CD4-positive, CD25-positive, alpha-beta regulatory T cell (primary cell): Measurements from ENCODE around the gene KCTD7. TPM values are rescaled to one million over a fixed set of nuclear protein-coding genes. Genes with fewer than 3 reads are reported as not detected.
"Not testable (repeated sequence)": the region's sequence is repeated elsewhere in the genome, so short reads cannot be mapped to it uniquely, and the experiment has no call there.

Experiments
- ATAC-seq, 2 donors: fragments of 150-1000 bp; cut with Tn5 transposase; one replicate each; pipeline ENCODE4 v1.10.0; 2021; ENCODE audit warnings: low read depth in 2 of 2, moderate number of reproducible peaks in 2 of 2, moderate library complexity in 1 of 2
- DNase-seq, 3 donors: peaks; one replicate each; pipeline versions ENCODE4 v3.0.0 to v3.0.0-alpha.2; 2012 to 2022; ENCODE audit warnings: mixed read lengths in 1 of 3
- H3K27ac ChIP-seq: one replicate; pipeline ENCODE4 v1.7.0; 2013; ENCODE audit warnings: mild to moderate bottlenecking, low read length; ENCODE audit not compliant: insufficient read depth, poor library complexity, severe bottlenecking
- H3K27me3 ChIP-seq: one replicate; pipeline ENCODE4 v1.7.0; 2013; ENCODE audit warnings: low read length; ENCODE audit not compliant: control insufficient read depth, insufficient read depth
- H3K36me3 ChIP-seq: one replicate; pipeline ENCODE4 v1.7.0; 2013; ENCODE audit warnings: mild to moderate bottlenecking, low read length, moderate library complexity; ENCODE audit not compliant: control insufficient read depth, insufficient read depth
- H3K4me1 ChIP-seq: 2 replicates; pipeline ENCODE4 v1.7.0; 2013; ENCODE audit warnings: mild to moderate bottlenecking, low read length; ENCODE audit not compliant: insufficient read depth, control insufficient read depth, poor library complexity, severe bottlenecking
- H3K4me3 ChIP-seq: one replicate; pipeline ENCODE4 v1.7.0; 2013; ENCODE audit warnings: low read depth, mild to moderate bottlenecking, low read length, moderate library complexity
- H3K9me3 ChIP-seq, 2 experiments: 1 replicate in 1 of 2; 2 replicates in 1 of 2; pipeline ENCODE4 v1.7.0; 2013; ENCODE audit warnings: low read length in 2 of 2, mild to moderate bottlenecking in 1 of 2, moderate library complexity in 1 of 2; ENCODE audit not compliant: control insufficient read depth in 2 of 2
- H3K27ac Mint-ChIP-seq, 3 donors: one replicate each; pipeline ENCODE4 v1.8.0; 2020 to 2022; ENCODE audit warnings: mild to moderate bottlenecking in 3 of 3, mixed read lengths in 3 of 3, moderate library complexity in 2 of 3
- H3K27me3 Mint-ChIP-seq: one replicate; pipeline ENCODE4 v1.8.0; 2022; ENCODE audit warnings: mild to moderate bottlenecking, mixed read lengths
- H3K36me3 Mint-ChIP-seq: one replicate; pipeline ENCODE4 v1.8.0; 2020; ENCODE audit warnings: mixed read lengths
- H3K4me1 Mint-ChIP-seq, 4 donors: one replicate each; pipeline ENCODE4 v1.8.0; 2020 to 2022; ENCODE audit warnings: mixed read lengths in 4 of 4, mild to moderate bottlenecking in 1 of 4
- H3K4me3 Mint-ChIP-seq, 4 donors: one replicate each; pipeline ENCODE4 v1.8.0; 2020 to 2022; ENCODE audit warnings: mild to moderate bottlenecking in 4 of 4, mixed read lengths in 4 of 4, moderate library complexity in 3 of 4
- H3K9me3 Mint-ChIP-seq, 7 donors: one replicate each; pipeline ENCODE4 v1.8.0; 2020 to 2022; ENCODE audit warnings: mixed read lengths in 7 of 7, mild to moderate bottlenecking in 3 of 7, moderate library complexity in 2 of 7
- polyA plus RNA-seq, 4 donors: library from polyadenylated mRNA; unstranded; fragments of 300-500 nt; fragmentation: Illumina TruSeq; gene quantifications; one replicate each; pipeline ENCODE4 v1.2.3, GENCODE V29; 2021
- total RNA-seq: library from RNA; stranded (reverse); gene quantifications from one replicate; pipeline ENCODE4 v1.2.3, GENCODE V29; 2022

KCTD7 gene
- total and polyA plus RNA-seq, 5 donors from 2014 or later: 13.9 to 36.0 (median 17.5) TPM

DNA sequence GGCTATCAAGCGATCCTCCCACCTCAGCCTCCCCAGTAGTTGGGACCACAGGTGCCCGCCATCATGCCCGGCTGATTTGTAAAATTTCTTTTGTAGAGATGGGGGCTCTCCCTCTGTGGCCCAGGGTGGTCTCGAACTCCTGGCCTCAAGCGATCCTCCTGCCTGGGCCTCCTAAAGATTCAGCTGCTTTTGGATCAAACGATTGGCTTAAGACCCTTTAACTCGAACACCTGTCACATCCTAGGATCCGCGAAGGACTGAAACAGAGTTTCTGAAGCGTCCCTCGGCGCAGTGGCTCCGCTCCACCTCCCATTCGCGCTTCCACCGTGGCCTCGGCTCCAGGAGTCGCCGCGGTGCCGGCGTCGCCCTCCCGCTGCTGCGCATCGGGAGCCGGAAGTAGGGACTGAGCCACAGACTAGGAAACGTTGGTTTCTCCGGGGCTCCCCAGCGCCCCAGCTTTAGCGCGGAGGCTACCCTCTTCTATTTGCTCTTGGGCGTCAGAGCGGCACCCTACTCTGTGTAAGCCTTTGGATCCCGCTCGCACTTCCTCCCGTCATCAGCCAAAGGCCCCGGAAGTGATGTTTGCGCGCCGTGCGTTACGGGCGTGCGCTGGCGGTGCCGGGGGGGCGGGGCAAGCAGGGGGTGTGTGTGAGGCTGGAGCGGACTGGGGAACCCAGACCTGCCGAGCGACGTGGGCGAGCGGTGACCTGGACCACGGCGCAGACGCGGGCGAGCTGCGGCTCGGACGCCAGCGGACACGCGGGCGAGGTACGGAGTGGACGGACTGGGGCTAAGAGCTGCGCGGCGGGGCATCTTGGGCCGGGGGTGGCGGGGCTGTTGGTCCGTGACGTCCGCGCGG is 53.0 kb downstream of the KCTD7 start:
- Histone ChIP-seq H3K36me3 (no peaks in the 10 kb centered on the region), H3K4me1 (peaks cover 21% of the 10 kb centered on the region), H3K9me3 (no peaks in the 10 kb centered on the region), H3K27me3 (no peaks in the 10 kb centered on the region), H3K4me3 (peak overlapping the region; percentile 83), H3K27ac (peak overlapping the region; percentile 98)
- peak overlapping the region; percentile 90 to 96 (median 95) for H3K27ac Mint-ChIP-seq
- peak overlapping the region; percentile 92 to 100 (median 96) for H3K4me3 Mint-ChIP-seq
- DNase-seq (peak; percentile 95 to 97 (median 97)), ATAC-seq (peak; percentile 98 to 99)
- H3K4me1 Mint-ChIP-seq: peaks cover 9 to 50% (median 20%) of the 10 kb centered on the region in 4 donors
- no peaks in the 10 kb centered on the region for H3K9me3 Mint-ChIP-seq
- H3K27me3 Mint-ChIP-seq: no peaks in the 10 kb centered on the region
- peaks cover 3% of the 10 kb centered on the region for H3K36me3 Mint-ChIP-seq

- peaks cover 9 to 50% (median 20%) of the 10 kb centered on the region in 4 donors for H3K4me1 Mint-ChIP-seq
These were observed 53.8 kb downstream of the KCTD7 start for GRCh38 chr7:66682350-66683093.

GRCh38 chr7:66683094-66683769 is 54.6 kb downstream of the KCTD7 start:
- H3K27ac Mint-ChIP-seq: peak overlapping the region; percentile 32 to 96 (median 62)
- not testable (repeated sequence) for H3K9me3 Mint-ChIP-seq, DNase-seq, H3K36me3 ChIP-seq, H3K27me3 Mint-ChIP-seq, H3K27me3 ChIP-seq, H3K9me3 ChIP-seq, H3K36me3 Mint-ChIP-seq, ATAC-seq, H3K27ac ChIP-seq
- H3K4me1 ChIP-seq: peaks cover 21% of the 10 kb centered on the region
- H3K4me3 ChIP-seq: peak overlapping the region; percentile 59
- H3K4me1 Mint-ChIP-seq: peaks cover 9 to 46% (median 21%) of the 10 kb centered on the region in 4 donors
- H3K4me3 Mint-ChIP-seq: peak overlapping the region; percentile 92 to 100 (median 96)

More at GRCh38 chr7:66682350-66683093, 53.8 kb downstream of the KCTD7 start:
- Mint-ChIP-seq H3K4me3 (peak overlapping the region; percentile 92 to 100 (median 96)), H3K36me3 (peaks cover 3% of the 10 kb centered on the region), H3K27ac (peak overlapping the region in 2 of 3 donors; percentile 95 to 96), H3K9me3 (no peaks in the 10 kb centered on the region), H3K27me3 (no peaks in the 10 kb centered on the region)
- DNase-seq (no peak), ATAC-seq (peak in 1 of 2 donors; percentile 3)
- Histone ChIP-seq H3K27ac (peak overlapping the region; percentile 98), H3K9me3 (no peaks in the 10 kb centered on the region), H3K27me3 (no peaks in the 10 kb centered on the region), H3K4me3 (peak overlapping the region; percentile 59), H3K36me3 (no peaks in the 10 kb centered on the region), H3K4me1 (peaks cover 21% of the 10 kb centered on the region)

- H3K36me3 ChIP-seq: no peaks in the 10 kb centered on the region
- H3K9me3 Mint-ChIP-seq: peaks cover 0 to 3% (median 0%) of the 10 kb centered on the region in 7 donors
- no peak overlapping the region for H3K4me3 ChIP-seq
- no peaks in the 10 kb centered on the region for H3K9me3 ChIP-seq
- peak overlapping the region in 2 of 4 donors; percentile 53 to 100 for H3K4me3 Mint-ChIP-seq
- no peak overlapping the region for H3K27ac ChIP-seq
- no peak for ATAC-seq
- peaks cover 21% of the 10 kb centered on the region for H3K4me1 ChIP-seq
- peaks cover 9 to 44% (median 20%) of the 10 kb centered on the region in 4 donors for H3K4me1 Mint-ChIP-seq
- H3K36me3 Mint-ChIP-seq: peaks cover 10% of the 10 kb centered on the region
- H3K27me3 Mint-ChIP-seq: no peaks in the 10 kb centered on the region
- no peak overlapping the region for H3K27ac Mint-ChIP-seq
- H3K27me3 ChIP-seq: no peaks in the 10 kb centered on the region
- DNase-seq: no peak
These were observed 55.1 kb downstream of the KCTD7 start for GRCh38 chr7:66683770-66684123.

GRCh38 chr7:66685663-66686062 is 57.0 kb downstream of the KCTD7 start:
- Mint-ChIP-seq H3K4me3 (peak overlapping the region in 2 of 4 donors; percentile 43 to 100), H3K27ac (peak overlapping the region in 1 of 3 donors; percentile 71), H3K4me1 (peaks cover 9 to 27% (median 13%) of the 10 kb centered on the region in 4 donors)
- H3K9me3 ChIP-seq, H3K36me3 Mint-ChIP-seq, H3K27ac ChIP-seq, DNase-seq, H3K27me3 ChIP-seq, H3K36me3 ChIP-seq, H3K27me3 Mint-ChIP-seq, ATAC-seq, H3K4me3 ChIP-seq, H3K9me3 Mint-ChIP-seq: not testable (repeated sequence)
- peaks cover 19% of the 10 kb centered on the region for H3K4me1 ChIP-seq

GRCh38 chr7:66687186-66687585 is 58.5 kb downstream of the KCTD7 start:
- no peak overlapping the region for H3K4me3 Mint-ChIP-seq
- no peaks in the 10 kb centered on the region for H3K27me3 ChIP-seq
- H3K4me1 ChIP-seq: peaks cover 9% of the 10 kb centered on the region
- H3K27ac Mint-ChIP-seq: no peak overlapping the region
- DNase-seq: no peak
- no peaks in the 10 kb centered on the region for H3K27me3 Mint-ChIP-seq
- H3K36me3 ChIP-seq: no peaks in the 10 kb centered on the region
- ATAC-seq: no peak
- peaks cover 7% of the 10 kb centered on the region for H3K36me3 Mint-ChIP-seq
- no peak overlapping the region for H3K4me3 ChIP-seq
- peaks cover 0 to 3% (median 0%) of the 10 kb centered on the region in 7 donors for H3K9me3 Mint-ChIP-seq
- peaks cover 11 to 16% (median 14%) of the 10 kb centered on the region in 4 donors for H3K4me1 Mint-ChIP-seq
- no peak overlapping the region for H3K27ac ChIP-seq
- H3K9me3 ChIP-seq: no peaks in the 10 kb centered on the region

- not testable (repeated sequence) for DNase-seq, H3K27ac ChIP-seq, H3K4me1 ChIP-seq, H3K9me3 Mint-ChIP-seq, H3K4me3 Mint-ChIP-seq, H3K27me3 Mint-ChIP-seq, H3K4me3 ChIP-seq, ATAC-seq, H3K36me3 ChIP-seq, H3K36me3 Mint-ChIP-seq, H3K27me3 ChIP-seq, H3K9me3 ChIP-seq, H3K27ac Mint-ChIP-seq
- H3K4me1 Mint-ChIP-seq: peaks cover 11 to 16% (median 14%) of the 10 kb centered on the region in 4 donors
These were observed 59.0 kb downstream of the KCTD7 start for GRCh38 chr7:66687672-66688071.
